Activated T-cell treated with anti-CD3 and anti-CD28 coated beads, Interleukin-2, amount 50 U/mL, for 4 hours (primary cell): Measurements from ENCODE around the gene NEGR1. TPM values are rescaled to one million over a fixed set of nuclear protein-coding genes. Genes with fewer than 3 reads are reported as not detected.

Source experiments
- ATAC-seq, 2 donors: fragments of 200-7000 bp; cut with Tn5 transposase; one replicate each; pipeline ENCODE4 v1.10.0; 2021
- DNase-seq: peaks from one replicate; pipeline ENCODE4 v3.0.0-alpha.2; 2020
- H3K27me3 Mint-ChIP-seq: one replicate; pipeline ENCODE4 v1.8.0; 2021; ENCODE audit warnings: low read depth, mixed read lengths
- H3K36me3 Mint-ChIP-seq: one replicate; pipeline ENCODE4 v1.8.0; 2022; ENCODE audit warnings: mixed read lengths; ENCODE audit not compliant: insufficient read depth
- H3K4me1 Mint-ChIP-seq: one replicate; pipeline ENCODE4 v1.8.0; 2021; ENCODE audit warnings: low read depth, mixed read lengths
- H3K4me3 Mint-ChIP-seq: one replicate; pipeline ENCODE4 v1.8.0; 2021; ENCODE audit warnings: mild to moderate bottlenecking, moderate library complexity, mixed read lengths
- H3K9me3 Mint-ChIP-seq: one replicate; pipeline ENCODE4 v1.8.0; 2021; ENCODE audit warnings: mixed read lengths
- total RNA-seq, 3 donors: library from RNA; stranded (reverse); gene quantifications; one replicate each; pipeline ENCODE4 v1.2.1, GENCODE V29; 2021

The NEGR1 gene
- total RNA-seq, 3 donors from 2014 or later: not detected

DNA sequence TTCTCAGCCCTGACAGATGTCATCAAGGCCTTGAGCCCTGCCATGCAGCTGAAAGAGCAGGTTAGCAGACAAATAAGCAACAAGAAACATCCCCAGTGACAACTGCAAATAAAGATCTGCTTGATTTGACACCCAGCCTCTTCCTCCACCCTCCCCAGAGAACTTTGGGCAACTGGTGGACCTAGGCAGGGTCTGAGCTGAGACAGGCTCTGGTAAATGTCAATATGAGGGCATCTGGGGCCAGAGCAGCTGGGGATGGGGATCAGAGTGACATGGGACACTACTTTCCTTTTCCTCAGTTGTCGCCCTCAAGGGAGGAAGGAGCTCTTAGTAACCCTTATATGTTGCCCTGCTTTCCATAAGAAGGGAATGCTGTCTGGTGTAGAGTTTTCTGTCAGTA lies 544.1 kb downstream of the NEGR1 start:
- Mint-ChIP-seq H3K4me3 (no peak overlapping the region), H3K4me1 (no peaks in the 10 kb centered on the region), H3K36me3 (no peaks in the 10 kb centered on the region), H3K9me3 (peaks cover 21% of the 10 kb centered on the region), H3K27me3 (no peaks in the 10 kb centered on the region)
- ATAC-seq (no peak), DNase-seq (no peak)

GRCh38 chr1:71737768-71738167 lies 544.6 kb downstream of the NEGR1 start:
- Mint-ChIP-seq H3K27me3 (no peaks in the 10 kb centered on the region), H3K36me3 (no peaks in the 10 kb centered on the region), H3K4me1 (no peaks in the 10 kb centered on the region), H3K9me3 (peaks cover 21% of the 10 kb centered on the region), H3K4me3 (no peak overlapping the region)
- DNase-seq (no peak), ATAC-seq (no peak)

GRCh38 chr1:71733121-71733520 lies 549.2 kb downstream of the NEGR1 start:
- H3K36me3 Mint-ChIP-seq: no peaks in the 10 kb centered on the region
- no peaks in the 10 kb centered on the region for H3K4me1 Mint-ChIP-seq
- ATAC-seq (no peak), DNase-seq (no peak)
- no peaks in the 10 kb centered on the region for H3K27me3 Mint-ChIP-seq
- no peak overlapping the region for H3K4me3 Mint-ChIP-seq
- H3K9me3 Mint-ChIP-seq: peaks cover 7% of the 10 kb centered on the region

DNA sequence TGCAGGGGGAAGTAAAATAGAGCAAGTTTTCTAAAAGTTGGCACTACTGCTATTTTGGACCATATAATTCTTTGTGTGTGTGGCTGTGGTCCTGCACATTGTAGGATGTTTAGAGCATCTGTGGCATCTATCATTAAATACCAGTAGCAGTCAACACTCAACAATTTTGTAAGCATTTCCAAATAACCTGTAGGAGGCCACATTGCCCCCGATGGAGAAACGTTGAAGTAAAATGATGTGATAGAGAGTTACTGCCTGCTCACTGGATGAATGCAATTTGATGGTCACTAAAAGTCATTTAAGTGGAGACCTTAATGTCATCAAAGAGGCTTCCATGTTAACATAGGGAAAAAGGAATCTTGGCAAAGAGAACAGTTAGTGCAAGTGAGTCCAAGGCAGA lies 560.8 kb downstream of the NEGR1 start:
- Mint-ChIP-seq H3K4me1 (no peaks in the 10 kb centered on the region), H3K4me3 (no peak overlapping the region), H3K9me3 (peaks cover 8% of the 10 kb centered on the region), H3K36me3 (no peaks in the 10 kb centered on the region), H3K27me3 (no peaks in the 10 kb centered on the region)
- no peak for DNase-seq
- ATAC-seq: no peak

GRCh38 chr1:71719330-71719729 lies 563.0 kb downstream of the NEGR1 start:
- DNase-seq (no peak), ATAC-seq (no peak)
- no peaks in the 10 kb centered on the region for H3K4me1 Mint-ChIP-seq
- H3K9me3 Mint-ChIP-seq: peaks cover 13% of the 10 kb centered on the region
- H3K36me3 Mint-ChIP-seq: no peaks in the 10 kb centered on the region
- no peak overlapping the region for H3K4me3 Mint-ChIP-seq
- H3K27me3 Mint-ChIP-seq: no peaks in the 10 kb centered on the region

GRCh38 chr1:71717186-71717585 lies 565.2 kb downstream of the NEGR1 start:
- H3K9me3 Mint-ChIP-seq: peaks cover 16% of the 10 kb centered on the region
- H3K4me3 Mint-ChIP-seq: no peak overlapping the region
- H3K4me1 Mint-ChIP-seq: no peaks in the 10 kb centered on the region
- no peaks in the 10 kb centered on the region for H3K27me3 Mint-ChIP-seq
- DNase-seq (no peak), ATAC-seq (no peak)
- no peaks in the 10 kb centered on the region for H3K36me3 Mint-ChIP-seq

- Mint-ChIP-seq H3K4me3 (no peak overlapping the region), H3K27me3 (no peaks in the 10 kb centered on the region), H3K9me3 (peaks cover 21% of the 10 kb centered on the region), H3K4me1 (no peaks in the 10 kb centered on the region), H3K36me3 (no peaks in the 10 kb centered on the region)
- ATAC-seq: no peak
- DNase-seq: no peak
Observed at GRCh38 chr1:71711456-71711855, 570.9 kb downstream of the NEGR1 start.

- no peak overlapping the region for H3K4me3 Mint-ChIP-seq
- ATAC-seq: no peak
Observed at GRCh38 chr1:71706029-71706671, 576.2 kb downstream of the NEGR1 start.

GRCh38 chr1:71698186-71698585 lies 584.2 kb downstream of the NEGR1 start:
- DNase-seq: no peak
- H3K4me1 Mint-ChIP-seq: no peaks in the 10 kb centered on the region

More at GRCh38 chr1:71706029-71706671, 576.2 kb downstream of the NEGR1 start:
- no peak for DNase-seq
- H3K9me3 Mint-ChIP-seq: peaks cover 27% of the 10 kb centered on the region
- peaks cover 1% of the 10 kb centered on the region for H3K36me3 Mint-ChIP-seq
- no peaks in the 10 kb centered on the region for H3K4me1 Mint-ChIP-seq
- no peaks in the 10 kb centered on the region for H3K27me3 Mint-ChIP-seq

DNA sequence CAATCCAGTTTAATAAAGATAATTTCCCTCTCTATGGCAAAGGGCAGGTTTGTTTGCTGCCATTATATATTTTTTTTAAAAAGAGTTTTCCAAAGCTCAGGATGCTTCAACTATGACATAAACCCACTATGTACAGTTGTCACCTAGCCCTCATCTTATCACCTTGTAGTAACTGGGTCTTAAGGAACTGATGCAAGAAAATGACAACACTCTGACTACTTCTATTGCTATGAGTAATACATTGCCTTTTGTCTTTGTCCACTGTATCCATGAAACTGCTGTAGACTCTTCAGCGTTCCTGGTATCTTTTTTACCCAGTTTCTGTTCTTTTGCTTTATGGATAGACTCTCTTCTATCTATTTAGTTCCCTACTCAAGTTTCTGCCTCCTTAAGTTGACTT lies 586.5 kb downstream of the NEGR1 start:
- H3K36me3 Mint-ChIP-seq: no peaks in the 10 kb centered on the region
- H3K4me1 Mint-ChIP-seq: no peaks in the 10 kb centered on the region
- H3K4me3 Mint-ChIP-seq: no peak overlapping the region
- H3K27me3 Mint-ChIP-seq: no peaks in the 10 kb centered on the region
- ATAC-seq (no peak), DNase-seq (no peak)
- no peaks in the 10 kb centered on the region for H3K9me3 Mint-ChIP-seq

More at GRCh38 chr1:71698186-71698585, 584.2 kb downstream of the NEGR1 start:
- no peaks in the 10 kb centered on the region for H3K27me3 Mint-ChIP-seq
- ATAC-seq: no peak
- H3K36me3 Mint-ChIP-seq: no peaks in the 10 kb centered on the region
- peaks cover 10% of the 10 kb centered on the region for H3K9me3 Mint-ChIP-seq
- H3K4me3 Mint-ChIP-seq: no peak overlapping the region

DNA sequence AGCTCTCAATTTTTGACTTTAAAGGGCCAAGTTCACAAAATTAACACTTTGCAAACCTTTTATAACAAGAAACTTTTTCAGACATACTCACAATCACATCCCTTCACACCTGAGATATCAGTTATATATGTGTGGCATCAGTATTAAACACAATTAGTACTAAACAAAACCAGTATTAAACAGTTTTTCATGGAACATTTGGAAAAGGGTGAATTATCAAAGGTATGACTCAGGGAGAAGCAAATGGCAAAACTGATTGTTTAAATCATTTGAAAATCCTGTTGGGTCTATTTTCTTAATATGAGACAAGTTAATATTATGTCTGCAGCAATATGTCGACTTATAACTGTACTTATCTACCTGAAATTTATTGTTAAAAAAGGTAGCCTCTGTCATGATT lies 587.3 kb downstream of the NEGR1 start:
- H3K27me3 Mint-ChIP-seq: no peaks in the 10 kb centered on the region
- no peaks in the 10 kb centered on the region for H3K9me3 Mint-ChIP-seq
- no peak overlapping the region for H3K4me3 Mint-ChIP-seq
- ATAC-seq (no peak), DNase-seq (no peak)
- no peaks in the 10 kb centered on the region for H3K36me3 Mint-ChIP-seq
- H3K4me1 Mint-ChIP-seq: no peaks in the 10 kb centered on the region

GRCh38 chr1:71693581-71693980 lies 588.8 kb downstream of the NEGR1 start:
- H3K9me3 Mint-ChIP-seq: peaks cover 3% of the 10 kb centered on the region
- H3K27me3 Mint-ChIP-seq: no peaks in the 10 kb centered on the region
- DNase-seq (no peak), ATAC-seq (no peak)
- H3K4me1 Mint-ChIP-seq: no peaks in the 10 kb centered on the region
- H3K4me3 Mint-ChIP-seq: no peak overlapping the region
- H3K36me3 Mint-ChIP-seq: no peaks in the 10 kb centered on the region

GRCh38 chr1:71689635-71690034 lies 592.7 kb downstream of the NEGR1 start:
- H3K4me1 Mint-ChIP-seq: no peaks in the 10 kb centered on the region
- no peak for ATAC-seq
- H3K36me3 Mint-ChIP-seq: no peaks in the 10 kb centered on the region
- H3K9me3 Mint-ChIP-seq: peaks cover 6% of the 10 kb centered on the region
- H3K4me3 Mint-ChIP-seq: no peak overlapping the region
- H3K27me3 Mint-ChIP-seq: no peaks in the 10 kb centered on the region
- DNase-seq: no peak

DNA sequence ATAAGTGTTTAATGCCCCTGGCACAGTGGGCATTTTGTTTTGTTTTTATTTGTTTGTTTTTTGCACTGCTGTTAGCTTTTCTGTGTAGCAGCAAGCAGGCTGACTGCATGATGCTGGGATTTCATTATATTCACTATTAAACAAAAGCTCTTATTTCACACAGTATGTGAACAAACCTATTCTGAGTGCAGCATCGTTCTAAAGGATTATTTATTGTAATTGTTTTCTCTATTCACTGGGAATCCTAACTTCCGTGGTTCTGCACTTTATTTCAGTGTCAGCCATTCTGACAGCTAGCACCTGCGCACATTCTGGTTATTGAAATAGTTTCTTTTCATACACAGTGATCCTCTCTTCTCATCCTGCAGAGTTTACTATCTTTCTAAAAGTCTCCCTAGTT lies 595.0 kb downstream of the NEGR1 start:
- DNase-seq (no peak), ATAC-seq (no peak)
- Mint-ChIP-seq H3K36me3 (no peaks in the 10 kb centered on the region), H3K4me1 (no peaks in the 10 kb centered on the region), H3K4me3 (no peak overlapping the region), H3K9me3 (peaks cover 6% of the 10 kb centered on the region), H3K27me3 (no peaks in the 10 kb centered on the region)

GRCh38 chr1:71676979-71677925 lies 605.1 kb downstream of the NEGR1 start:
- H3K4me3 Mint-ChIP-seq: no peak overlapping the region
- DNase-seq (no peak), ATAC-seq (no peak)
- H3K36me3 Mint-ChIP-seq: no peaks in the 10 kb centered on the region
- no peaks in the 10 kb centered on the region for H3K27me3 Mint-ChIP-seq
- H3K9me3 Mint-ChIP-seq: peaks cover 7% of the 10 kb centered on the region
- no peaks in the 10 kb centered on the region for H3K4me1 Mint-ChIP-seq
